Lower leg skin (tissue), 4 donors: ENCODE data around the gene SPPL3. TPM values are rescaled to one million over a fixed set of nuclear protein-coding genes. Genes with fewer than 3 reads are reported as not detected.
"Not testable (repeated sequence)": the region's sequence is repeated elsewhere in the genome, so short reads cannot be mapped to it uniquely, and the experiment has no call there.

Experiments
- DNase-seq, 2 donors: peaks; one replicate each; pipeline ENCODE4 v3.0.0-alpha.2; 2019; ENCODE audit warnings: low spot score in 2 of 2
- H3K4me3 ChIP-seq: fragments of 200-600 bp; sonication (generic); 2 replicates; pipeline ENCODE4 v1.5.1; 2017; ENCODE audit warnings: mild to moderate bottlenecking, low read depth; ENCODE audit not compliant: poor library complexity, severe bottlenecking
- CTCF ChIP-seq, 3 donors: fragments of 450-650 bp; IDR thresholded peaks; one replicate each; pipeline ENCODE4 v1.5.1; 2016; ENCODE audit warnings: antibody characterized with exemption in 3 of 3, mild to moderate bottlenecking in 3 of 3, moderate library complexity in 2 of 3
- POLR2A ChIP-seq, 2 donors: fragments of 450-650 bp; IDR thresholded peaks; one replicate each; pipeline ENCODE4 v1.6.1; 2016 to 2017; ENCODE audit warnings: antibody characterized with exemption in 2 of 2, mild to moderate bottlenecking in 1 of 2, moderate library complexity in 1 of 2
- WGBS, 2 donors: methylation state at CpG; one replicate each; pipeline ENCODE4 v1.1.5; 2018; 5-methylcytosine and 5-hydroxymethylcytosine counted together
- intact Hi-C: fragments of 100-400 bp; cut with DNase I; formaldehyde crosslinking; loops from one replicate; pipeline ENCODE4 v1.15.0; 2023; ENCODE audit warnings: low total_unique reads
- total RNA-seq, 4 donors: library from RNA; depleted of rRNA; stranded (reverse); fragments of >200 nt; gene quantifications; one replicate each; pipeline ENCODE4 v1.1.0, GENCODE V29; 2016

SPPL3 gene
- total RNA-seq, 4 donors from 2014 or later = 47.3 to 59.0 (median 52.4) TPM

GRCh38 chr12:120841525-120841924 lies 62.6 kb downstream of the SPPL3 start:
- intact Hi-C loops = no loop called here
- H3K4me3 ChIP-seq = no peak overlapping the region
- TF ChIP-seq POLR2A (IDR thresholded peaks at IDR 0.05) (no peak), CTCF (IDR thresholded peaks at IDR 0.05) (no peak)
- 68 to 74% methylated on average over 3 of the region's 3 CpGs for WGBS, 2 donors
- DNase-seq = no peak

DNA sequence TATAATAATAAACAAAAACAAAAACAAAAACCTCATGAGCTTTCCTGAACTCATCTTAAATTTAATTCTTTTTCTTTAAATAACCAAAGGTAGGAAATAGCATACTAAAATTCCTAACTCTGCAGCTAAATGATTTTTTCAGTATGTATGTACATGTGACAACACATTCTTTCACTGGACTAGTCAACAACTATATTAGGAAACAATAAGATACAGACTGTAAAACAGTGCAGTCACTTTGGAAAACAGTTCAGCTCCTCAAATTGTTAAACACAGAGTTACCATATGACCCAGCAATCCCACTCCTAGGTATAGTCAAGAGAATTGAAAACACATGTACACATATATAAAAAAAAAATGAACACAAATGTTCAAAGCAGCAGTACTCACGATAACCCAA lies 64.7 kb downstream of the SPPL3 start:
- no peak for DNase-seq
- no peak for TF ChIP-seq CTCF (IDR thresholded peaks at IDR 0.05)
- TF ChIP-seq POLR2A (IDR thresholded peaks at IDR 0.05) = no peak
- WGBS, 2 donors = 76 to 88% methylated on average over 1 of the region's 1 CpG
- H3K4me3 ChIP-seq = no peak overlapping the region
- intact Hi-C loops = no loop called here

- DNase-seq, intact Hi-C loops, H3K4me3 ChIP-seq: not testable (repeated sequence)
- WGBS, 2 donors = 94 to 100% methylated on average over 2 to 4 of the region's 4 CpGs
Observed at GRCh38 chr12:120838629-120839383, 65.4 kb downstream of the SPPL3 start.

GRCh38 chr12:120836114-120836684 lies 68.0 kb downstream of the SPPL3 start:
- intact Hi-C loops = no loop called here
- H3K4me3 ChIP-seq = no peak overlapping the region
- WGBS, 2 donors = 79 to 81% methylated on average over 4 of the region's 4 CpGs
- DNase-seq = no peak
- no peak for TF ChIP-seq CTCF (IDR thresholded peaks at IDR 0.05)
- TF ChIP-seq POLR2A (IDR thresholded peaks at IDR 0.05) = no peak

DNA sequence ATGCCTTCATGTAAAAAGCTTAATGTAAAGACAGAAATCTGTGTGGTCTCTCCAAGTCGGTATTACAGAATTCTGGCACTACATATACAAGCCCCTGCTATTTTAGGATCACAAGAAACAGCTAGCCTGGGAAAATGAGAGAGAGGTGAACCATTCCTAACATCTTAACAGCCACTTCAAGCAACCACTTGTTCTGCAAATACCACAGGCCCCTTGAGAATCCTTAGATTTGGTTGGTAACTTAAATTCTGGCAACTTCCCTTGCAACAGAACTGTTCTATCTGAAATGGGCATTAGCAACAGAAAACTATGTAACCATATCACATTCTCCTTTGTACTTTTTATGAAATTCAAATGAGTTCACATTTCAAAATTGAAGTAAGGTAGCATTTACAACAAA lies 68.5 kb downstream of the SPPL3 start:
- intact Hi-C loops = no loop called here
- DNase-seq = no peak
- WGBS, 2 donors = 29% methylated on average over 1 of the region's 1 CpG
- H3K4me3 ChIP-seq = no peak overlapping the region
- TF ChIP-seq CTCF (IDR thresholded peaks at IDR 0.05) (no peak), POLR2A (IDR thresholded peaks at IDR 0.05) (no peak)

DNA sequence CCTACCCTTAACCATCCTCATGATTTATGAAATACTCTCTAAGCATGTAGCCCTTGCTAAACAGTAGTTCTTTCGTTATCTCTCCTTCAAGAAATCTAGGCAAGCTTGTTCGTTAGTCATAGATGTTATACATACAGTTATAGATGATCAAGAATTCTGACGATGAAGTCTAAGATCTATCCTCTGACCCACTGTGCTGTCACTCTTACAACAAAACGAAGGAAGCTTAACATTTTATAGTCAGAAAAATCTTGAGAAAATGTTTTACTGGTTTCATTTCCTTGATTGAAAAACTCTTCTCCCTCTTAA lies 68.9 kb downstream of the SPPL3 start:
- no peak for TF ChIP-seq POLR2A (IDR thresholded peaks at IDR 0.05)
- TF ChIP-seq CTCF (IDR thresholded peaks at IDR 0.05) = no peak
- H3K4me3 ChIP-seq = no peak overlapping the region
- 41 to 47% methylated on average over 4 of the region's 4 CpGs for WGBS, 2 donors
- no peak for DNase-seq
- intact Hi-C loops = no loop called here
